KG1 (cell line): Measurements from ENCODE around the gene CASP7.
"Not testable (repeated sequence)": the region's sequence is repeated elsewhere in the genome, so short reads cannot be mapped to it uniquely, and the experiment has no call there.

Source experiments
- DNase-seq: peaks from one replicate; lab custom pipeline; 2025; lab: John Stamatoyannopoulos, UW

The CASP7 gene

GRCh38 chr10:113679463-113680189 is at the start of gene CASP7:
Gene CASP7 (plus strand): TSS chr10:113679912. CDS start chr10:113697494, 17,582 bp downstream.
- DNase-seq, result peak; percentile 58

GRCh38 chr10:113630929-113631533 is 48.7 kb upstream of the CASP7 start:
- no peak for DNase-seq

- no peak for DNase-seq
These were observed 47.9 kb upstream of the CASP7 start for GRCh38 chr10:113631684-113632367.

GRCh38 chr10:113639966-113640365 is 39.7 kb upstream of the CASP7 start:
- no peak for DNase-seq

- no peak for DNase-seq
These were observed 38.0 kb upstream of the CASP7 start for GRCh38 chr10:113641702-113642101.

- DNase-seq, result no peak
These were observed 36.5 kb upstream of the CASP7 start for GRCh38 chr10:113643183-113643582.

GRCh38 chr10:113644185-113645120 is 35.3 kb upstream of the CASP7 start:
- DNase-seq, result no peak

- no peak for DNase-seq
These were observed 33.1 kb upstream of the CASP7 start for GRCh38 chr10:113646336-113647201.

GRCh38 chr10:113647812-113648211 is 31.9 kb upstream of the CASP7 start:
- DNase-seq, result no peak

- no peak for DNase-seq
These were observed 31.2 kb upstream of the CASP7 start for GRCh38 chr10:113648478-113648877.

- DNase-seq, result no peak
These were observed 29.5 kb upstream of the CASP7 start for GRCh38 chr10:113650172-113650571.

- no peak for DNase-seq
These were observed 28.7 kb upstream of the CASP7 start for GRCh38 chr10:113651021-113651420.

GRCh38 chr10:113651898-113652297 is 27.8 kb upstream of the CASP7 start:
- DNase-seq, result no peak

- DNase-seq, result not testable (repeated sequence)
These were observed 27.3 kb upstream of the CASP7 start for GRCh38 chr10:113652456-113652855.

- DNase-seq, result no peak
These were observed 22.8 kb upstream of the CASP7 start for GRCh38 chr10:113656896-113657295.

- no peak for DNase-seq
These were observed 22.2 kb upstream of the CASP7 start for GRCh38 chr10:113657544-113657943.

GRCh38 chr10:113661332-113661731 is 18.4 kb upstream of the CASP7 start:
- no peak for DNase-seq

GRCh38 chr10:113663142-113663541 is 16.6 kb upstream of the CASP7 start:
- no peak for DNase-seq

- DNase-seq, result no peak
These were observed 15.8 kb upstream of the CASP7 start, which contains the start of gene NRAP for GRCh38 chr10:113663908-113664307. Gene NRAP (minus strand): TSS chr10:113664041. CDS start chr10:113663882, 159 bp downstream.

GRCh38 chr10:113665352-113665751 is 14.4 kb upstream of the CASP7 start:
- DNase-seq, result no peak

GRCh38 chr10:113665806-113666354 is 13.8 kb upstream of the CASP7 start:
- no peak for DNase-seq
